Transverse colon (tissue), 4 donors: ENCODE results near the gene KLHL13. TPM values are rescaled to one million over a fixed set of nuclear protein-coding genes. Genes with fewer than 3 reads are reported as not detected.

Source experiments
- DNase-seq: peaks from one replicate; pipeline ENCODE4 v3.0.0-alpha.2; 2019
- H3K27ac ChIP-seq, 4 donors: fragments of 200-600 bp; sonication (generic); 2 replicates each; pipeline ENCODE4 v1.5.1; 2016 to 2018; ENCODE audit warnings: inconsistent platforms in 4 of 4
- H3K27me3 ChIP-seq: fragments of 200-600 bp; sonication (generic); 2 replicates; pipeline ENCODE4 v1.5.1; 2017; ENCODE audit warnings: inconsistent platforms
- H3K36me3 ChIP-seq, 4 donors: fragments of 200-600 bp; sonication (generic); 2 replicates each; pipeline ENCODE4 v1.5.1; 2017 to 2019; ENCODE audit warnings: inconsistent platforms in 4 of 4
- H3K4me1 ChIP-seq, 4 donors: fragments of 200-600 bp; sonication (generic); 2 replicates each; pipeline ENCODE4 v1.5.1; 2017 to 2020; ENCODE audit warnings: inconsistent platforms in 4 of 4
- H3K4me3 ChIP-seq, 4 donors: fragments of 200-600 bp; sonication (generic); 1 replicate in 1 of 4; 2 replicates in 3 of 4; pipeline versions ENCODE4 v1.5.1 to v1.6.1; 2017 to 2019; ENCODE audit warnings: inconsistent platforms in 4 of 4
- H3K9me3 ChIP-seq, 2 donors: fragments of 200-600 bp; sonication (generic); 2 replicates each; pipeline ENCODE4 v1.5.1; 2017 to 2019; ENCODE audit warnings: inconsistent platforms in 2 of 2
- CTCF ChIP-seq, 5 experiments: fragments of 200-600 bp in 3 of 5; fragments of 450-650 bp in 2 of 5; sonication (generic) in 3 of 5; IDR thresholded peaks; 1 replicate in 2 of 5; 2 replicates in 3 of 5; pipeline ENCODE4 v1.5.1; 2016 to 2017; ENCODE audit warnings: antibody characterized with exemption in 5 of 5, inconsistent platforms in 3 of 5, mild to moderate bottlenecking in 2 of 5, moderate library complexity in 1 of 5
- EP300 ChIP-seq: sonication (generic); formaldehyde crosslinking; IDR thresholded peaks from one replicate; pipeline ENCODE4 v1.6.1; 2017; ENCODE audit warnings: antibody characterized with exemption, low read depth
- POLR2A ChIP-seq: fragments of 450-650 bp; IDR thresholded peaks from one replicate; pipeline ENCODE4 v1.6.1; 2016; ENCODE audit warnings: antibody characterized with exemption, mild to moderate bottlenecking, moderate library complexity
- POLR2AphosphoS5 ChIP-seq, 3 donors: sonication (generic); formaldehyde crosslinking; IDR thresholded peaks; one replicate each; pipeline ENCODE4 v1.6.1; 2016; ENCODE audit warnings: antibody characterized with exemption in 3 of 3
- WGBS, 2 donors: methylation state at CpG; one replicate each; pipeline ENCODE4 v1.1.5; 2018; ENCODE audit warnings: low coverage in 1 of 2; 5-methylcytosine and 5-hydroxymethylcytosine counted together
- in situ Hi-C, 4 donors: fragments of 200-750 bp; cut with MboI; loops; one replicate each; pipeline versions ENCODE4 v1.15.0 to v1.15.1; 2017; ENCODE audit warnings: low sequenced_read_pairs in 3 of 4, low pct_ligation_motif_present in 1 of 4, low pct_unique_long_range_greater_than_20kb in 1 of 4
- intact Hi-C: fragments of 100-400 bp; cut with DNase I; formaldehyde crosslinking; loops from one replicate; pipeline ENCODE4 v1.15.1; 2023; ENCODE audit warnings: low total_unique reads
- total RNA-seq, 4 donors: library from RNA; depleted of rRNA; stranded (reverse); fragments of >200 nt; gene quantifications; one replicate each; pipeline ENCODE4 v1.1.0, GENCODE V29; 2016

KLHL13 gene
- total RNA-seq, 4 donors from 2014 or later, result 0.20 to 7.1 (median 2.7) TPM

GRCh38 chrX:118049713-118050112 is 66.9 kb downstream of the KLHL13 start:
- Histone ChIP-seq H3K27me3 (no peaks in the 10 kb centered on the region), H3K4me1 (no peaks in the 10 kb centered on the region), H3K4me3 (no peak overlapping the region), H3K27ac (no peak overlapping the region), H3K9me3 (no peaks in the 10 kb centered on the region), H3K36me3 (no peaks in the 10 kb centered on the region)
- WGBS, 2 donors, result 46% methylated on average over 1 of the region's 1 CpG; no CpG with 5 or more reads in 1 of the 2 donors
- TF ChIP-seq POLR2AphosphoS5 (IDR thresholded peaks at IDR 0.05) (no peak), EP300 (no peak), CTCF (IDR thresholded peaks at IDR 0.05) (no peak), POLR2A (no peak)
- no peak for DNase-seq
- intact Hi-C loops (no loop called here), in situ Hi-C loops (no loop called here)

- TF ChIP-seq POLR2AphosphoS5 (IDR thresholded peaks at IDR 0.05), result no peak
- TF ChIP-seq CTCF (IDR thresholded peaks at IDR 0.05), result no peak
- no peak for TF ChIP-seq EP300
- TF ChIP-seq POLR2A, result no peak
- no peak overlapping the region for H3K27ac ChIP-seq
- no peak overlapping the region for H3K4me3 ChIP-seq
- no peak for DNase-seq
- intact Hi-C loops, result no loop called here
- H3K4me1 ChIP-seq, result no peaks in the 10 kb centered on the region
- no peaks in the 10 kb centered on the region for H3K27me3 ChIP-seq
- 58% methylated on average over 4 of the region's 4 CpGs; no CpG with 5 or more reads in 1 of the 2 donors for WGBS, 2 donors
- H3K9me3 ChIP-seq, result no peaks in the 10 kb centered on the region
- in situ Hi-C loops, result no loop called here
- H3K36me3 ChIP-seq, result no peaks in the 10 kb centered on the region
Observed at GRCh38 chrX:118047446-118048186, 69.0 kb downstream of the KLHL13 start.

GRCh38 chrX:118039591-118039990 is 77.0 kb downstream of the KLHL13 start:
- no peak overlapping the region for H3K4me3 ChIP-seq
- in situ Hi-C loops (no loop called here), intact Hi-C loops (no loop called here)
- no peaks in the 10 kb centered on the region for H3K4me1 ChIP-seq
- H3K27ac ChIP-seq, result no peak overlapping the region
- WGBS, 2 donors, result 100% methylated on average over 1 of the region's 1 CpG; no CpG with 5 or more reads in 1 of the 2 donors
- DNase-seq, result no peak
- H3K36me3 ChIP-seq, result no peaks in the 10 kb centered on the region
- H3K9me3 ChIP-seq, result no peaks in the 10 kb centered on the region
- no peak for TF ChIP-seq POLR2AphosphoS5 (IDR thresholded peaks at IDR 0.05)
- TF ChIP-seq POLR2A, result no peak
- TF ChIP-seq CTCF (IDR thresholded peaks at IDR 0.05), result no peak
- TF ChIP-seq EP300, result no peak
- no peaks in the 10 kb centered on the region for H3K27me3 ChIP-seq

GRCh38 chrX:118038614-118039365 is 77.8 kb downstream of the KLHL13 start:
- TF ChIP-seq EP300 (no peak), POLR2AphosphoS5 (IDR thresholded peaks at IDR 0.05) (no peak), POLR2A (no peak), CTCF (IDR thresholded peaks at IDR 0.05) (no peak)
- Histone ChIP-seq H3K27me3 (no peaks in the 10 kb centered on the region), H3K27ac (no peak overlapping the region), H3K9me3 (no peaks in the 10 kb centered on the region), H3K4me1 (no peaks in the 10 kb centered on the region), H3K4me3 (no peak overlapping the region), H3K36me3 (no peaks in the 10 kb centered on the region)
- in situ Hi-C loops (no loop called here), intact Hi-C loops (no loop called here)
- no peak for DNase-seq
- WGBS, 2 donors, result 66% methylated on average over 3 of the region's 3 CpGs; no CpG with 5 or more reads in 1 of the 2 donors
